GM21528 (cell line): ENCODE results near the gene LAMC1.

Experiments used
- ATAC-seq: cut with Tn5 transposase; IDR thresholded peaks from one replicate; pipeline ENCODE4 v1.9.1; 2021; ENCODE audit warnings: mild to moderate bottlenecking, moderate library complexity; ENCODE audit not compliant: unreplicated experiment, low FRiP score

LAMC1 gene

DNA sequence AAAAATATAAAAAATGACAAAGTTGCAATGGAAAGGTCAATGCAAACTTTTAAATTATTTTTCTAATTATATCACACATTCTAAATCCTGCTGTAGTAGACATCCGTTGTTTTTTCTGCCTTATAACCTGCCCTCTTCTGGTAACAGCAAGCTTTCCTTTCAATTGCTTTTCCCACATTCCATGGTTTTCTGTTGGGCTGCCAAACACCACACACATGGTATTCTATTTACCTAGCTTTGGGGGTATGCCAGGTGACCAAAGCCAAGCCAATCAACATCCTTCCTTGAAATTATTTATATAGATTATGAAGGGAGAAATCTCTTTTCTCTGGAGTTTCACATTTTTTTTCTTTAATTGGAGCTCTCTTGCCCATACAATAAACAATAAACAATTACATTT, 3.4 kb upstream of the LAMC1 start:
- no peak for ATAC-seq

DNA sequence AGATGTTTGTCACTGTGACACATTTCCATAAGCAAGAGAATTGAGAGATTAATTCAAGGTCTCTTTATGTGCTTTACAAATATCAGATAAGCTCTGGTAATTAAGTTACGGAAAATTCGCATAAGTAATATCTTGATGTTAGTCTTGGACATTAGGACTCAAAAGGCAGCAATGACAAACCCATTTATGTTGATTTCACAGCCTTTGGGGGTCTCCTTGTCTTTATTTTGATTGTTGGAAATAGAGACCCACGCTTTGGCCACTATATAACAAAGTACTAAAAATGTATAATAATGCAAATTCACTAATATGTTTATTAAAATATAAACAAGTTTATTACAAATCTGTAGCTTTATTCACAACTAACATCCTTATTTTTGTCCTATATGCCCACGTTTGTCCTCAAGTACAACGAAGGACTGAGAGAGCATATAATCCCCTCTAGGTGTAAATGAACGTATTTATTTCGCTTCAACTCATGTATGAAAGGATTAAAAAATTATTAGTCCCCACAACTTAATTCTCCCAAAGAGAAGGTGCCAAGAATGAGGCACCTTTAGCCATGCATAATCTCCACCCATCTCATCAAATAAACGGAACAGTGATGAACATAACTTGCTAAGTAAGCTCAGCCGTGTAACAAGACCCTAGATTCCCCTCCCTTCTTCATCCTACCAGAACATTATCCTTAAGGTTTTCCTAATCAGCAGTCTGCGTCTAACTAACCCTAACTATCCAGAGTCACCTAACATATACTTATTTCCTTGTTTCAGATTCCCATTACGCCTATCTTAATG, 1.6 kb upstream of the LAMC1 start:
- no peak for ATAC-seq

DNA sequence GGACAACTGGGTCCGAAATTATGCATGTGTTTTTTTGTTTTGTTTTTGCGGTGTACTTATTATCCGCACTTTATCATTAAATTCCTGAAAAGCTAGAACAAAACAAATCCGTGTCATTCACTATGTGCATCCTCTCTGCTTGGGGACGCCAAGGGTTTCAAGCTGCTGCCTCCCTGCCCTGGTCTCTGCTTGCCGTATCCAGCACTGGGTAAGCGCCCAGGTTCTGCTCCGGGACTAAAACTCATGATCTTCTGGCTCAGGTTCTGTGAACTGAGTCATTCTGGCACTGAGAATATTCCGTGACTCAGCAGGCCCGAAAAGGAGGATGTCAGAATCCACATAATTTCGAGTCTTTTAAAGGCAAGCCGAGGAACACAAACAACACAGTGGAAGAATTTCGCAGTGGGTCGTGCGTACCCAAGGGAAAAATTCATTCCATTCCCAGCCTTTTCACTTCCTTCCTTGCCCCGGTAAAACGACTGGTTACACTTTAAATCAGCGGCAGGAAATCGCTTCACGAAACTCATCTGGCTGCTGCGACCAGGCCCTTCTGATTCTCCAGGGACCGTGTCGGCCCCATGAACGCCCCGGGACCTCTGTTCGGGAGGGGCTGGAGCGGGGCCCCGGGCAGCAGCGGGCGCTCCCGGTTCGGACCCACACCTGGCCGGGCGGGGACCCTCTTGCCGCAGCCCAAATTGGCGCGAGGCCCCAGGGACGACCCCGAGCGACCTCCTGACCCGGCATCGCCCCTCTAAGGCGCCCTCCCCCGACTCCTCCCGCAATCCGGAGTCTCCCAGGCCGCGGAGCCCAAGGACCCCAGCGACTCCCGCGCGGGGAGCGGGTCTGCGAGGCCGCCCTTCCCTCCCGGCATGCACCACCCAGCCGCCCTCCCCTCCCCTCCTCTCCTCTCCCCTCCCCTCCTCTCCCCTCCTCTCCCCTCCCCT, 746 bp upstream of the LAMC1 start:
- peak; percentile 28 for ATAC-seq

DNA sequence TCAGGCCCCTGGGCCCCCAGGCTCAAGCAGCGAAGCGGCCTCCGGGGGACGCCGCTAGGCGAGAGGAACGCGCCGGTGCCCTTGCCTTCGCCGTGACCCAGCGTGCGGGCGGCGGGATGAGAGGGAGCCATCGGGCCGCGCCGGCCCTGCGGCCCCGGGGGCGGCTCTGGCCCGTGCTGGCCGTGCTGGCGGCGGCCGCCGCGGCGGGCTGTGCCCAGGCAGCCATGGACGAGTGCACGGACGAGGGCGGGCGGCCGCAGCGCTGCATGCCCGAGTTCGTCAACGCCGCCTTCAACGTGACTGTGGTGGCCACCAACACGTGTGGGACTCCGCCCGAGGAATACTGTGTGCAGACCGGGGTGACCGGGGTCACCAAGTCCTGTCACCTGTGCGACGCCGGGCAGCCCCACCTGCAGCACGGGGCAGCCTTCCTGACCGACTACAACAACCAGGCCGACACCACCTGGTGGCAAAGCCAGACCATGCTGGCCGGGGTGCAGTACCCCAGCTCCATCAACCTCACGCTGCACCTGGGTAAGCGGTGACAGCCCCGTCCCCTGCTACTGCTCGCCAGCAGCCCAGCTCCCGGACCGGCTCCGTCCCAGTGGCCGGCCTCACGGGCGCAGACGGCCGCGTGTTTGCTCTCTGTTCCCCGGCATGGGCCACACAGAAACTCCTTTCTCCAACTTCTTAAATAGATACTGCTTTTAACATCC, 539 bp downstream of the LAMC1 start:
- ATAC-seq: peak; percentile 70

DNA sequence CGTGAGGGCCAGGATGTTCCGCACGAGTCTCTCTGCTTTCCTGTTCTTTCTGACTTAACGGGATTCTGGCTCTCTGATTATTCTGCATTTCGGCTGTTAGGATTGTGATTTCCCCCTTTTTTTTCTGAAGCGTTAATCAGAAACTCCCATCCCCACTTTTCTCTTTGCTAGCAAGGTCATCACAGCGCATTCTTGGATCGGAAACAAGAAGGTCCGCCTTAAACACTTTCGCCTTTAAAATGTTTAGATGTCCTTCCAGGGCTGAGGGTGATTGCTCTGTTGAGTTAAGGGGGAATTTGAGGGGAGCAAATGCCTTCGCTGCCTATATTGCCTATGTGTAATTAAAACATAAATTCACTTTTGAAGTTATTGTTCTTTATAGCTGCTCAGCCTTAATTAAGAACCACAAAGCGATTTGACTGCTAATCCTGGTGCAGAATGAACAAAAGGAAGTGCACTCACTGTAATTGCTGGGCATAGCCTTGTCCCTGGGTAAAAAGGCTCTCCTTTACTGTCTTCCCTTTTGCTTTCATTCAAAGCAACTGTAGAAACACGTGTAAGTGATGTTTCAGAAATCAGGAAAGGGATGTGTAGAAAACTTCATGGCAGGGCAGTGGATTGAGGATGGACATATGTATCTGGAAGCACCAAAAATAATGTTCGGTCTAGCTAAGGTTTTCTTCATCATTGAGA, 1.2 kb downstream of the LAMC1 start:
- no peak for ATAC-seq

DNA sequence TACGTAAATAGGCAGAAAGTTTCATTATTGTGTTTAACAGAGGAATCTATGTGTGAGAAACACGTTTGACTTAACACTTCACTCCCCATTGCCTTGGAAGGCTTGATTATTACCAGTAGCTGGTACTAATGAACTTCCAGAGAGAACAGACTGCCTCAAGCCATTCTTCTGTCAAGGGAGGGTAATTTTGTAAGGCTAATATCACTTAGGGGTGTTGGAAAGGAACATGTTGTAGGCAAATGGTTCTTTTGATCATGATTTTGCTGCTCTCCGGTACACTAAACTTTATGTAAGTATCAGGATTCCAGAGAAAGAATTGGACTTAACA, 1.8 kb downstream of the LAMC1 start:
- no peak for ATAC-seq

DNA sequence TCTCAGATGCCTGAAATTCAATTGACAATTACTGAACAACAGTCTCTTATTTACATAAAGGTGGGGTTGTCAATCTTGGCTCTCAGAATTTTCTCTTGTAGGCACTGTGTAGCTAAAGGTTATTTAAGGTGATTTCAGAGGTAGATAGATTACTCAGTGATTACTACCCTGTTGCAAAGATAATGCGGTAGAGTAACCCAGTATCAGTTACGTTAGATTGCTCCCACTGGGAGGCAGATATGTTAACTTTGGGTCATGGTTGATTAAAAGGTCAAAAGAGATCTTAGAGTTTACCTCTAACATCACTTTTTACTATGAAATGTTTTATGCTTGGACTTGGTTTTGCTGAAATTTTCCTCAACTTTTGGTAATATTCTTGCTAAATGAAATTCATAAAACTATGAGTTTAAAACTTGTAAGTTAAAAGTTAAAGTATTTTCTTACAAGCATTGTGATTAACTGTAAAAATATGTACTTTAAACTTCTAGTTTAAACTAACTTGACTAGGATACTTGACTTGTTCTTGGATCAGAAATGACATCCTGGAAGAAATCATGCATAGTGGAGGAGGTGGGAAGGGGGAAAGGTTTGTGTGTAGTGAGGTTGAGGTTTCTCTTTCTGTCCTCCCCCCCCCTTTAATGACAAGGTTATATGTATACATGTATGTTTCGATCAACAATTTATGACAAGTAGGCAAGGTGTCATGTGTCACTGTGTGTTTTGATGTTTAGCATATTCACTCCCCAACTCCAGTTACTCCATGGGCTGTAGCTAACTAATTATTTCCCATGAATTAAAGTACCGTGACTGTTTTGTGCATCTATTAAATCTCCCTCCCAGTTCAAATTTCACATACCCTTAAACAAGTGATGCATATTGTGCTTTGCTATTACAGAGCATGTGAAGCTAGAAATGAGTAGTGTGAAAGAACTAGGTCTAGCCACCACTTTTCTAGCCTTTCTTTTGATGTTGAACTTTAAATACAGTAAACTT, 2.9 kb downstream of the LAMC1 start:
- no peak for ATAC-seq

DNA sequence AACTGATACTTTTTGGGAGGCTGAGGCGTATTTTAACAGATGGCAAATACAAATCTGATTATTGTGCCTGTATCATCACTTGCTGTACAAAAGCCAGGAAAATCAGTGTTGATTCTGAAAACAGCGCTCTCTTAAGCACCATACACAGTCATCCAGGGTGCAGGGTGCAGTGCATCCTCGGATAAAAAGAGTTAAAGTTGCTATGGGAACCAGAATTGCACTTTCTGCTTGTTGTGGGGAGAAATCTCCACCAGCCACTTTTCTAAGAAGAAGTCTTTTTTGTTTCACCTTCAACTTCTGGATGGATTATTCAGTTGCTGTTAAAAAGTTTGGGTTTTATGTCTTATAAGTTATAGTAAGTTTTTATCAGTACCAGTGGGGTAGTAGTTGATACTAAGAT, 3.8 kb downstream of the LAMC1 start:
- no peak for ATAC-seq

DNA sequence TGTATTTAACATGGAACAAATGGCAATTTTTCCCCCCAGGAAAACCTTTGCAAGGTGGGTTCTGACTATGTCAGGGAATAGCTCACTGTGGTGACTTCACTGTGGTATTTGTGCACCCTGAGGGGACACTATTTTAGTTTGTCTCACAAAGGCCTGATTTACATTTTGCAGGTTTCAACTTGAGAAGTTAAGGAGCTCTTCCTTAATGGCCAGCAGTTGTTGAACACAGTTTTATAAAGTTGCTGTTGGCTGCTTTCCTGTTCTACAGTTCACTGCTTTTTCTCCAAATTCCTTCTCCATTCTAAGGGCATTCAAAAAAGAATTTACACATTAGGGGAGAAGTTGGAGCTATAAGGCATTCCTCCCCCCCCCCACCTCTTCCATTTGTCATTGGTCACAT, 4.6 kb downstream of the LAMC1 start:
- no peak for ATAC-seq

DNA sequence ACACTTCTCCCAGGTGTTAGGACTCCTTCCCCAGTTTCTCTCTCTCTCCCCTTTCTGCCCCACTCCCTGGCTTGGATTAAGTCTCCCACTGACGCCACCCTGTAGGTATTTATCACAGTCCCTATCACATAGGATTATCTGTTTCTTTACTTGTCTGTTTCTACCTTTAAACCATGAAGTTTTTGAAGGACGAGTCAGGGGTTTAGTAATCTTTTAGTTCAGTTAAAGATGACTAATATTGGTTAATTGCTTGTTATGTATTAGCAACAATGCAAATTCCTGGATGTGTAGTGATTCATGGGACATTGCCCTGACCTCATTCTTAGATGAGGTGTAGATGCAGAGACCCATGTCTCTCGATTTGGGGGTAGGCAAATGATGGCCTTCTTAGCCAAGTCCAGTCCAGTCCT, 6.4 kb downstream of the LAMC1 start:
- no peak for ATAC-seq

DNA sequence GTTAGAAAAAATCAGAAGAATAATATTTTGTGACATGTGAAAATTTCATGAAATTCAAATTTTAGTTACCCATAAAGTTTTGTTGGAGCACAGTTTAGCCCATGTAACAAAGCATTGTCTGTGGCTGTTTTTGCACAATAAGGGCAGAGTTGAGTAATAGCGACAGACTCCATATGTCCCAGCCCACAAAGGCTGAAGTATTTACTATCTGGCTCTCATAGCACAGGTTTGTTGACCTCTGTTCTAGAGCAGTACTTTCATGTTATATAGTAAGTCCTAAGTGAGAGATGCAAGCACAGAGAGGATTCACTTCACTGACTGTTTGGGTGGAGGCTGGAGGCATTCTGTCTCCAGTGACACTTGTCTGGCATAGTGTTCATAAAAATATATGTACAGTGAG, 6.8 kb downstream of the LAMC1 start:
- no peak for ATAC-seq

DNA sequence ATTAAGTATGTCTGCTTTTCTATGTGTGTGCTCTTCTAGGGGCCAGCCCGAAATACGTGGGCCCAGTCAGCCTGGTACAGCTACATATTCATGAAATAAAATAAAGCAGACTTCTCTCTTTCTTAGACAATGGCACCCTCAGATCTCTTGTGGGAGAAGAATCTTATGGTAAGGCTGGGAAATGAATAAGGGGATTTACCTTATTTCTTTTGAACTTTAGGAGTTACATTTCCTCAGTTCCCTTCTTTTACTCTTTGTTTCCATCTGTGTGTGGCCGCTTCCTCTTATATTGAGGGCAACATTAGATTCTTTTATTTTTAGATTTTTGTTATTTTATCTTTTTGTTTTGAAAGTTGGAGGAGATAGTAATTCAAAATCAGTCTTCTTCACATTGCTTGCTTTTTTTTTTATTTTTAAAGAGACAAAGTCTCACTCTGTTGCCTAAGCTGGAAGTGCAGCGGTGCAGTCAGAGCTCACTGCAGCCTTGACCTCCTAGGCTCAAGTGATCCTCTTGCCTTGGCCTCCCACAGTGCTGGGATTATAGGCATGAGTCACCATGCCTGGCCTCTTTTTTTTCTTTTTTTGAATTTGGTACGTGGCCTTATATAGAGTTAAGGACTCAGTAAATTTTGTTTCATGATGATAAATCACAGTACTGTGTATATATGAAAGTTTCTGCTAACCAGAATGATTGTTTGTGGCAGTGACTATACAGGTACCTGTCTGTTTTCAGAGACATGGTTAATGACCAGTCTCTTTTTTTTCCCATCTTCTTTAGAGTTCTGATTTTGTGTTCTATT, 9.1 kb downstream of the LAMC1 start:
- ATAC-seq: no peak

DNA sequence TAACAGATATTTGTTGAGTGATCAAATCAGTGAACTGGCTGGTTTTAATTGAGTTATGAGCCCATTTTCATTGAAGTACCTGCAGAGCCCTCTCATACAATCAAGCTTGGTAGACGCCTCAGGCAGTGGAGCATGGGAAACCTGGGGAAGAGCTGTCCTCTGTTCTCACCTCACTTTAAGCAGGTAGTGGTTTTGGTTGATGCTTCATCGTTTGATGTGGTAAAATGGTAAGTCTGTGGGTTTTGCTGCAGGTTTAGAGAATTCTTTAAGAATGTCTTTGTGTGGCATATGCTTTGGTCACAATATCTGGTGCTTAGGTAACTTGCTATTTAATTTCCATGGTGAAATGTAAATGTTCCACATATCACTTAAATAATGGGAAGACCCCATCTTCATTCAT, 10.0 kb downstream of the LAMC1 start:
- ATAC-seq: no peak

DNA sequence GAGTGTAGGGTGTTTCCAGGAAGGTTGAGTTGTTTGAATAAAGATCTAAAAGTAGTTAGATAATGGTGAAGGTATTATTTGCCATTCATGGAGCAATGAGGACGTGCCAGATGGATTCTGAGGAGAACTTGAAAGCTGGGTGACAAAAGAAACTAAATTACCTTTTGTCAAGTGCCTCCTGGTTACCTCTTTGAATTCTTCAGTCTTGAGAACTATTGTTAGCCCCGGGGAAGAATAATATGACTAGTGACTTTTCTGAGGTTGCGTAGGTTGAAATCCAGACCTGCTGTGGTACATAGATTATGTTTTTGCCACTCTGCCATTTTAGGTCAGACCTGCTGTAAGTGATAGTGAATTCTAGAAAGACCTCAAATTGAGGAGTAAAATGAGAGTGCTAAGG, 11.5 kb downstream of the LAMC1 start:
- ATAC-seq: no peak

DNA sequence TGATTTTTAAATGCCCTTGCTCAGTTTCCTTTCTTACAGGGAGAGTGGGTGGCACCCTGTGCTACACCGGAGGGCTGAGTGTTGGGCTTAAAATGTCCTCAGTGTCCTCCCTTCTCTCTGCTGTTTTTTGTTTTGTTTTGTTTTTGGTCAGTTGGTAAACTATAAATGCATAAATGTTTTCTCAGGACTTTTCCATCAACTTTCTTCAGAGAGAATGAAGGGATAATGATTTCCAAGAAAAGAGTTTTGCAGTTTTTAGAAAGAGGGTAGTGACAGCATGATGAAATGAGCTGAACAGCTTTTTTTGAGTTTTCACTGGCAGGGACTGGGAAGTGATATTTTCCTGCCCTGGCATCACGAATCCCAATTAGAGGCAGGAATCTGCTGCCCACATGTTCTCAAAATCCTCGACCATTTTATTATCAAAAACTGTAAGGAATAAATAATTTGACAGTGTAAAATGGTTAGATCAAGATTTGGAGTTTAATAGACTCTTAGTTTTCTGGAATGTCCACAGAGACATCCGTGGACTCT, 15.2 kb downstream of the LAMC1 start:
- no peak for ATAC-seq

DNA sequence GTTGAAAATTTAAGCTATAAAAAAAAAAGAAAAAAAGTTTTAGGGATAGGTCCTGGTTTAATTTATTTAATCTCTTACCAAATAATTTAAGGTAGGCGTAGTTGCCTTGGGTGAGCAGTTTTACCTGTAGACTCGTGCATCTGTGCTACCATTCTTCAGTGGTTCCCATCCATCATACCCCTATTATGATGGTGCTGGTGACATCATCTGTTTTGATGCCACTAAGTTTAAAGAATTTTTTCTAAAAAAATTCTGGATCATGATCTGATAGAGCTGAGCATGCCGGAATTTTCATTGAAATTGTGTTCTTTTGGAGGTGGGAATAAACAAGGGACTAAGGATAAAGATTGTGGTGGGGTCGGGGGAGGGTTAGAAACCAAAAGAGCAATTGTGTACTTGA, 15.7 kb downstream of the LAMC1 start:
- no peak for ATAC-seq

DNA sequence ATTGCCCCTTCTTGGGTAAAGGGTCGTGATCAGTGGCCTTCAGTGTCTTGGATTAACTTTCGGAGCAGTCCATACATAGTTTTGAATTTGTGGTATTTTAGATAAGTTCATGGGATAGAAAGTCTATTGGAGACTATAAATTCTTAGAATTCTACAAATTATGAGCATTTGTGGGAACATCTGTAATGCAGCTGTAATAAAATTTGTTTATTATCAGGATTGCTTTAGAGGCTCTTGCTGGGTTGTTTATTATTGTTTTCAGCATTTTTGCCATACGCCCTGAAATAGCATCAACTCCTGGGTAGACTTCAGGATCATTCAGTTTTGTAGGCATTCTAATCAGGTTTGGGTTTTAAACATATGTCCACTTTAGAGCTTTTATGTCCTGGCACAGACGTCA, 16.1 kb downstream of the LAMC1 start:
- ATAC-seq: no peak

DNA sequence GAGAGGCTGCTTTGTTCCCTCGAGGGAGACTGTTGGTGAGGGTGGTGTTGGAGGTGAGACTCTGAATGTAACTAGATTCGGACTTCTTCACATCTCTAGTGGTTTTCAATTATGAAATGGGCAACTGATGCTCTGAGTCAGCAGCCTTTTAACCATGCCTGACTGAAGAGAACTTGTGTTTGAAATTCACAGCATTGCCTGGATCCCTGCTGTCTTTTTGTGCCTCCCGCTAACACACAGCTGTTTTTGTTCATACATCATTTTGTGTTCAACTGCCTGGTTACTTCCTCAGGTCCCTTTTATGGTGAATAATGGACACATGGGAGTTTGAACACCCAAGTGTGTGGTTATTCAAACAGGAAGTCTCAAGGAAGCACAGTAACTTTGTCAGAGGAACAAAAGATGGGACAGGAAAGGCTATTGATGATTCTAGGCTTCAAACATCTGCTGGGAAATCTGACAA, 16.8 kb downstream of the LAMC1 start:
- no peak for ATAC-seq
